GM18508 (cell line): ENCODE data around the gene CCDC14.
"Not testable (repeated sequence)": the region's sequence is repeated elsewhere in the genome, so short reads cannot be mapped to it uniquely, and the experiment has no call there.

Experiments used
- ATAC-seq: cut with Tn5 transposase; IDR thresholded peaks from one replicate; pipeline ENCODE4 v1.9.1; 2021; ENCODE audit warnings: moderate number of reproducible peaks; ENCODE audit not compliant: insufficient read depth, unreplicated experiment

Gene CCDC14, protein sequence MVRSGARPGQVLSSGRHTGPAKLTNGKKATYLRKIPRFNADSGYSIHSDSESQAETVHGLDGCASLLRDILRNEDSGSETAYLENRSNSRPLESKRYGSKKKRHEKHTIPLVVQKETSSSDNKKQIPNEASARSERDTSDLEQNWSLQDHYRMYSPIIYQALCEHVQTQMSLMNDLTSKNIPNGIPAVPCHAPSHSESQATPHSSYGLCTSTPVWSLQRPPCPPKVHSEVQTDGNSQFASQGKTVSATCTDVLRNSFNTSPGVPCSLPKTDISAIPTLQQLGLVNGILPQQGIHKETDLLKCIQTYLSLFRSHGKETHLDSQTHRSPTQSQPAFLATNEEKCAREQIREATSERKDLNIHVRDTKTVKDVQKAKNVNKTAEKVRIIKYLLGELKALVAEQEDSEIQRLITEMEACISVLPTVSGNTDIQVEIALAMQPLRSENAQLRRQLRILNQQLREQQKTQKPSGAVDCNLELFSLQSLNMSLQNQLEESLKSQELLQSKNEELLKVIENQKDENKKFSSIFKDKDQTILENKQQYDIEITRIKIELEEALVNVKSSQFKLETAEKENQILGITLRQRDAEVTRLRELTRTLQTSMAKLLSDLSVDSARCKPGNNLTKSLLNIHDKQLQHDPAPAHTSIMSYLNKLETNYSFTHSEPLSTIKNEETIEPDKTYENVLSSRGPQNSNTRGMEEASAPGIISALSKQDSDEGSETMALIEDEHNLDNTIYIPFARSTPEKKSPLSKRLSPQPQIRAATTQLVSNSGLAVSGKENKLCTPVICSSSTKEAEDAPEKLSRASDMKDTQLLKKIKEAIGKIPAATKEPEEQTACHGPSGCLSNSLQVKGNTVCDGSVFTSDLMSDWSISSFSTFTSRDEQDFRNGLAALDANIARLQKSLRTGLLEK

DNA sequence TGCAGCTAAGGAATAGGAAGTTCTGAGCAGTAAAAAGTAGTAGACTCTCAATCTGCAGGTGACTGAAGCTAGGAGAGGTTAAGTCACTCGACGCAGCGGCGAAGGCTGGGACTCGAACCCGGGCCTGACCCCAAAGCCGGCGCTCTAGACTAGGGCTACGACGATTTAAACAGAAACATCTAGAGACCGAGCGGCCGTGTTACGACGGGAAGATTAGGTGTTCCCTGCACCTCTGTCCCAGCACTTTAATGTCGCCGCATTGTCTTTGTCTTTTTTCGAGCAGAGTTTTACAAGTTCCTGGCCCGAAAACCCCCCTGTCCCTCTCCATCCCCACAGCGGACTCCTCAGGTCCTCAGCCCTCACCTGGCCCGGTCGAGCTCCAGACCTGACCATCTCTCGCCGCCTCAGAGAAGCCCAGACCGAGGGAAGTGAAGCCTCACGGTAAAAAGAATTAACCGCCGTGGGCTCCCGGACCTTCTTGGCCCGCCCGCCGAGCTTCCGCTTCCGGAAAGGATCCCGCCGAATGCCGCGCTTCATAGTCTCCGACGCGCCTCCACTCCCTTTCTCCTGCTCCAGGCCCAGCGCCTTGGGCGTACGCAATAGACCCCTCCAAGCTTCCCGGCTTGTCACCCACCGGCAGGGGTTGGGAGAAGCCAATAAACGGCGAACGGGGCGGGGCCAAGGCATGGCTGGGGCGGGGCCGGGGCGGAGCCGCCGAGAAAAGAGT lies at the start of gene CCDC14:
TSS of gene CCDC14 (minus strand) at position 449 of the 727 bp plus-strand sequence. CDS start at position 393, 56 bp downstream.
- no peak for ATAC-seq

DNA sequence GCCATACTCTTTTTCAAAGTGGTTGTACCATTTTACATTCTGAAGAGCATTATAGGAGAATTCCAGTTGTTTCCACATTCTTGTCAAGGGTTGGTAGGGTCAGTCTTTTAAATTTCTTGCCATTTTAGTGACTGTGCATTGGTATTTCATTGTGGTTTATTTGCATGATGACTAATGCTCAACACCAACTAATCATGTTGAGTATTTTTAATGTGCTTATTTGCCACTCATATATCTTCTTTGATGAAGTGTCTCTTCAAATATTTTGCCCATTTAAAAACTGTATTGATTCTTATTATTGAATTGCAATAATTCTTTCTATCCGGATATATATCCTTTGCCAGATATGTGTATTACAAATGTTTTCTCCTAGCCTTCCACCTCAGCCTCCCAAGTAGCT lies 47.3 kb upstream of the CCDC14 start:
- not testable (repeated sequence) for ATAC-seq

DNA sequence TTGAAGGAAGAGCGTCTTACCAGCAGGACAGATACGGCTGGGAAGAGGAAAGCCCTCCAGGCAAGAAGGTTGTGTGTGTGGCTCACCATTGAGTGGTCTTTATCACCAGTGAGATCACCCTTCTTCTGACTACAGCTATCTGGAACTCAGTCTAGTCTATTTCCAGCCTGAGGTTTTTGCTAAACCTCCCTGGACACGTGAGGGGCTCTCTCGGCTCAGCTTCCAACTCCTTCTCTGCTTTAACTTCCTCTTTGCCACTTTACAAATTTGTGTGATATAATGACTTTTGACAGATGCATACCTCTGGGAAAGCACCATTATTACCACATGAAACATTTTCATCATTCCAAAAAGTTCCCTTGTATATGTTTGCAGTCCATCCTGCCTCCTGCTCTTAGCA lies 46.2 kb upstream of the CCDC14 start:
- ATAC-seq: no peak

DNA sequence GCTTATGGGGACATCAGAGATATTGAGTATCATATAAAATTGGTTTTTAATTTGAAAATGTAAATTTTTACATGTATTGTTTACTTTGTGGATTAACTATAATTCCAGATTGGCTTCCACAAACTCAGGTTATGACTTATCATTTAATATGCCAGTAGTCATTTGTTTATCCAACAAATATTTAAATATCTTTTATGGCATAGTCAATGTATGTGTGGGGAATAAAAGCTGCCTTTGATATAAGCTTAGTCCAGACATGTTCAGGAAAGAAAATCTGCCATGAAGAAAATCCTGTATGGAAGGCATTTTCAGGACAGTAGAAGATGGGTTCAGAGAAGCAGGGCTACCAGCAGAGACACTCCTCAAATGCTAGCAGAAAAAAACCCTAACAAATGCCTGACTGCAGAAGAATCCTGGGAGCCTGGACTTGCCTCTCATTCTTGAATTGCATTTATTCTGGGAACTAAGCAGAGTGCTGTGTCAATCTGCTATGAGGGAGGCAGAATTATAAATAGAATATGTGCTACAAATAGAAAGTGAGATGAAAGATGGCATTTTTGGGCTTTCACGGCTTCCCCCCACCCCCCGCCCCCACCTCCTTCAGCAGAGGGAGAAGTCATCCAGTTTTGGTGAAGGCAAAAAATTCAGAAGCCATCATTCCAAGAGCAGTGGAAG lies 41.5 kb upstream of the CCDC14 start:
- ATAC-seq: not testable (repeated sequence)

DNA sequence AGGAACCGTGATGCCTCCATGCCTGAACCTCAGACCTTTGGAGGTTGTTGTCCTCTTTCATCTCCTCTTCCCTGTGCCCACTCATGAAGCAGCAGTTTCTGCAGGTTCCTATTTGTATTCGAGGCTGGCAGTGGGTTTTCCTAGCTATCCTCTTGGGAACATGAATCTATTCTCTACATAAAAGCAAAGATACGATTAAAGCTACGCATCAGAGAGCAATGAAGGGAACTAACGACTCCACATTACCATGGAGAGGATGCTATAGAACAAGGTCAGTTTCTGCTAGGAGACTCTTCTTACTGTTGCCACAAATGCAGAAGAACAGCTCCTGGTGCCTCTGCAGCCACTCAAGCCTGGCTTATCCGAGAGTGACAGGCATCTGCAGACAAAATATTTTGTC lies 40.3 kb upstream of the CCDC14 start:
- ATAC-seq: not testable (repeated sequence)

DNA sequence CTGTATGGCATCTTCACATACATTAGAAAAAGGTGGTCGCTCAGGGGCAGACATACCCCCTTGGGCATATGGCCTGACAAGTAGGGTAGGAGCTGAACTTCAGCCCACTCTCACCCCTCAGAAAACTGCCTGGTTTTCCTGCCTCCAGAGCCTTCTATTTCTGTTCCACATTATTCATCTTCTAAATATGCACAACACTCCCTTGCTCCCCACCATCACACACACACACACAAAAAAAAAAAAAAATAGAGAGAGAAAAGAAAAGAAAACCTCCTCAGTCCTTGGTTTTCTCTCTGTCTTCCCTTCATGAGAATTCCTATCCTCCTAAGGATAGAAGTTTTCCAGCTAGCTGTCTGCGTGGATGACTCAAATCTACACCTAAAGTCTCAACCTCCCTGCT lies 36.5 kb upstream of the CCDC14 start:
- no peak for ATAC-seq

DNA sequence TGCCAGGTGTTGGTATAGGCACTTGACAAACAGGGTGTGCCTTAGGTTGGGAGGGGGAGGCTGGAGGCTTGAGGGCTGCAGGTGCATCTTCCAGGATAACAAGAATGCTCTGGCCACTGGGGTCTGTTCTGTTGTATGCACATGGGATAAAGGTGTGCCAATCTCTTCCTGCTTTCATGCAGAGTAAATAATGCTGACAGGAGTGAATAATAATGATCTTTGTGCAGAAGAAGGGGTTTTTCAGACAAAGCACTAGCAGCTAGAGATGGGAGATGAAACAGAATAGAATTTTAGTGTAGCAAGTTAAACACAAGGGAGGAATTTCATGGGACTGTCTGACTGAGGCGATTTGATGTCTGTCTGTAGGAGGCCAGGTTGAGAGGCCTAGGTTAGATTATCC lies 32.8 kb upstream of the CCDC14 start:
- ATAC-seq: no peak

DNA sequence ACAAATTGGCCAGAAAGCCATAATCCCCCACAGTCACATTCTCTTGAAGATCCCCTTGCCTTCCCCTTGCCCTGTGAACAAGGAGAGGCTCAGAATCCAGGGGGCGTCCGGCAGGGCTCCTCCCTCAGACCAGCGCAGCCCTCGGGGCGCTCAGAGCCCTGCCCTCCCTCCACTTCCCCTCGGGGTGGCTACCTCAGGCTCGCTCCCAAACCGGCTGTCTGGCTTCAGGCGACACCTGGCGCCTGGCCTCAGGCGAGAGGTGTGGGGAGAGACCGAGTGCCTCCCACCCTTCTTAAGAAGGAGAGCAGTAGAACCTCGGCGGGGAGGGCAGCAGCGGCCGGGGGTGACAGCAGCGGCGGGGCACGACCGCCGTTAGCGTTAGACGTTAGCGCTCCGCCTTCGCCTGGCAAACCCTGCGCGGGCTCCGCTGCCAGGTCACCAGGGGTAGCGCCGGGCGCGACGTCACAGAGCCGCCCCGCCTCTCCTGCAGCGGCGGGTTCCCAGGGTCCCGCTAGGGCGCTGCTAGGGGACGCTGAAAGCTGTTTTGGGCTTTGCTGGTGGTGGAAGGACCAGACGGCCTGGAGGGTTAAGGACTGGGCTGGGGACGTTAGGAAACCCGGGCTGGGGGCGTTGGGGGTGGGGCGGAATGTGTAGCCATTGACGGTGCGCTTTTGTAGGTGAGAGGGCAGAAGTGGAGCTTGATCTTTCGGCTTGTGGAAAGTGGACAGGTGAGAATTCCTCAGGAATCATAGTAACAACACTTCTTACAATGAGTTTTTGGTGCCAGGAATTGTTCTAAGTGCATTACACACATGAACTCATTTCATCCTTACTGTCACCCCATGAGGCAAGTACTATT lies 30.9 kb upstream of the CCDC14 start, which contains the start of gene ROPN1:
TSS of gene ROPN1 (minus strand) at position 395 of the 859 bp plus-strand sequence. CDS start 11,643 bp downstream, outside the sequence.
- not testable (repeated sequence) for ATAC-seq

DNA sequence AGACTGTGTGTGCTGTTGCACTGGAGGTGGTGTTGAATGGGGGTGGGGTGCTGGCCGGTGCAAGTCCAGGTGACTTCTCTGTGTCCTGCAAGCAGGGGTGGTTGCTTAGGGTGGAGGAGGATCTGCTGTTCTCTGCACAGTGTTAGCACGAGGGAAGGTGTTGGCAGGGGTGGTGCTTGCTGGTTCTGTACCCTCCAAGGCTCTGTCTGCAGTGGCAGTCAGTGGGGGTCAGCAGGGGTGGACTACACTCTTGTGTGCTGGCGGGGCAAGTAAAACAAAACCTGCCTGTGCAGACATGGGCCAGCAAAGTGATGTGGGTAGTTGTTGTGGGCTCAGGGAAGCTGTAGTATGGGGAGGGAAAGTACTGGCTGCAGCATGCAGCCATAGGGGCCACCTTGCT lies 25.4 kb upstream of the CCDC14 start:
- no peak for ATAC-seq

DNA sequence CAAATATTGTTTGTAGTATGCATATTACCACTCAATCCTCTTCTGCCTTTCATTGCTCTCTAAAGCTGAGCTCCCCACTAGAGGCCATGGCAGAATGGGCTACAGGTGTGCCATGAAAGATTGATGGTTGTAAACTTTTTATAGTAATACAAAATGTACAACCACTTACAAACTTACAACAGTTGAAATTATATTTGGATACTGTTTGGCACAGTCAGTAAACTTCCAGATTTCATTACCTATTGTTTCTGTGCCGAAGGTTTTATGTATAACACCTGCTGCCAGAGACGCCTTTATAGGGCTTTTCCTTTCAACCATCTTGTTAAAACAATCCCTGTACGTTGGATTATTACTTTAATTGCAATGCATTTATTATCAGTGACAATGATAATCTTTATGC lies 23.9 kb upstream of the CCDC14 start:
- no peak for ATAC-seq

DNA sequence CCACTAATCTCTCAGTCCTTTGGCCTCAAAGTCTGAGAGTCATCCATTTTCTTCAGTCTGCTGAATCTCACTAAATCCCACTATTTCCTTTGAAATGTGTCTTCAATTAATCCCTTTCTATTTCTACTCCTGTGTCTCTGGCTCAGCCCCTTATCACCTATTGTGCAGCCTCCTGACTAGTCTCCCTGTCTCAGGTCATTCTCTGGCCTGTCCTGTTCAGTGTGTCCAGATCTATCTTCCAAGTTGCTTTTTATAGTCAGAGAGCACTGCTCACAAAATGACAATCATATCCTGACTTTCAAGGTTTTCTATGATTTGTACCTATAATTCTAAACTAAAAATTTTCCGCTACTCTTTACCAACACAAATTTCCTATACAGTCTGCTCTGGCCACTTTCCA lies 23.3 kb upstream of the CCDC14 start:
- no peak for ATAC-seq

DNA sequence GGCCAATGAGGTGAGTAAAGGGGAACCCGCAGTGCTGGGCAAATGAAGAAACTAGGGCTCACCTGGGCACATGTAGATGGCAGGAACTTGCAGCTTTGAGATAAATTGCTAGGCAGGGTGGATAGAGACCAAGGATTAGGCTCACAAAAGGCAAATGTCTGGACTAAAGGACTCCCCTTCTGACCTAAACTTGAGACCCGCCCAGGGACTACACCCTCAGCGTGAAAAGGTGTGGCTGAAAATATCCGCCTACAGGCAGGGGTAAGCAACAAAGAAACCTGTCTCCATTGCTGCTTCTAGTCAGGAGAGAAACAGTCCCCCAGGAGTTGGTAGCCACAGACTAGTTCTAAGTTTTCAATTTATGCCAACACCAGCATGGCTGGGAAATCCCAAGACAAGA lies 20.3 kb upstream of the CCDC14 start:
- not testable (repeated sequence) for ATAC-seq

DNA sequence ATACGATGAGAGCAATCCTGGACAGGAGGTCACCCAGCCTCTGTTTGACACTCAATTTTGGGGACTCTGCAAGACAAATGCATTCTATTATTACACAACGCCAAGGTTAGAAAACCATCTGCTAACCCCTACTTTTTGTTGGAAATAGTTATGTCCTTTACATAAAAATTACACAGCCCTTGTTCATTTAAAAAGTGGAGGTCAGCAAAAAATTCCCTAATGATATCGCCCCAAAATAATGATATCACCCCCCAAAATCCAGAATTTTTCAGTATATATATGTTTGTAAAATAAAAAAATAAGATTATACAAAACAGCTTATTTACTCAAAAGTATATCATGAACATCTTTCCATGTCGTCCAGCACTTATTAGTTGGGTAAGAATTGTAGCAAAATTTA lies 19.5 kb upstream of the CCDC14 start:
- no peak for ATAC-seq

DNA sequence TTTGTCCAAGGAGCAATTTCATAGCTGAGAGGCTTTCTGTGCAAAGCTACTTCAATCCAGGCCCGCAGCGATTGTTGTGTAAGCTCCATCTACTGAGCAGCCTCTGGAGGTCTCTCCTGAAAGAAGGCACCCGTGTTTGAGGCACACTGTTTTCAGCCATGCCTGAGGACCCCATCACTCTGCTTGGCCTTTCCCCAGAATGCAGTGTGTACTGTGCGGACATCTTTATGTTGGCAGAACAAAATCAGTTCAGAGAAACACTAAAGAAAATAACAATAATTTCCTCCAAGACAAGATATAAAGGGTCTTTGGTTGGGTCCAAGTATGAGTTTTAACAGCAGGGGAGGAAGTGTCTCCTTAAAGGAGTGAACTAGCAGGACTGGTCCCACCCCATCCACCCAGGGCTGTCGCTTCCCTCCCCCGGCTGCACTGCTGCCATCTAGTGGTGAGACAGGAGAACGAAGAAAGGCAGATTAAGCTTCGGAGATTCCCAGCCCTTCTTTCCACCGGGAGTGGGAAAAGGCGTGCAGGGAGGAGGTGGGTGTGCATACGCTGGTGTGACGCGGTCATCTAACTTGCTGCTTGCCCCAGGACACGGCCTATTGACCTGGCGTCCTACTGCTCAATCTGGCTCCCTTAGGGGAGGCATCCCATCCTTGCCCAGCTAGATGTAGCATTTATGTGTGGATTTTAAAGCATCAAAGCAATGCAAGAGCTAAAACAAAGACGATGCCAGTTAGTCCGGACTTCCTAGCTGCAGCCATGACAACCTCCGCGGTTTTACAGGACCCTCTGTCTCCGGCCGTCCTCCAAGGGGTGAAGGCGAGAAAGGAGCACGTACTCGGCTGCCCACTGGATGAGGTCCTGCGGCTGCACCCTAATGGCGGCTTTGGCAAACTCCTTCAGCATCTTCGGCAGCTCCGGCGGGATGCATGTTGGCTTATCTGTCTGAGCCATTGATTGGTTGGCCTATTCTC lies 18.8 kb upstream of the CCDC14 start:
- not testable (repeated sequence) for ATAC-seq

DNA sequence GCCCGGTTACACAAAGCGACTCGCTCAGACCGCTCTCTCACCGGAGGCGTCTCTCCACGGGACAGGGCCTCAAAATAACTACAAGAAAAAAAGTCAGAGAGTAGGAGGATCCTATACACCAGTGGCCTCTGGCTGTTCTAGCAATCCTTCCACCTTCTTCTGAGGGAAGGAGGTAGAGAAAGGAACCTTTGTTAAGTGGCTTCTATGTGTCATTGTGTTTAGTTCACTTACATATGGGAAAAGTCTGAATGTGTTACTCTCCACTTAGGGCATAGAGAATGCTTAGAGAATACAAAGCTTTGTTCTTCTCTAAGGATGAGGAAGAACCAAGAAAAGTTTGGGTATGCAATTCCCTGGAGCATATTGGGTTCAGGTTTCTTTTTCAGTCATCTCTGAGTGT lies 15.9 kb upstream of the CCDC14 start:
- ATAC-seq: not testable (repeated sequence)

DNA sequence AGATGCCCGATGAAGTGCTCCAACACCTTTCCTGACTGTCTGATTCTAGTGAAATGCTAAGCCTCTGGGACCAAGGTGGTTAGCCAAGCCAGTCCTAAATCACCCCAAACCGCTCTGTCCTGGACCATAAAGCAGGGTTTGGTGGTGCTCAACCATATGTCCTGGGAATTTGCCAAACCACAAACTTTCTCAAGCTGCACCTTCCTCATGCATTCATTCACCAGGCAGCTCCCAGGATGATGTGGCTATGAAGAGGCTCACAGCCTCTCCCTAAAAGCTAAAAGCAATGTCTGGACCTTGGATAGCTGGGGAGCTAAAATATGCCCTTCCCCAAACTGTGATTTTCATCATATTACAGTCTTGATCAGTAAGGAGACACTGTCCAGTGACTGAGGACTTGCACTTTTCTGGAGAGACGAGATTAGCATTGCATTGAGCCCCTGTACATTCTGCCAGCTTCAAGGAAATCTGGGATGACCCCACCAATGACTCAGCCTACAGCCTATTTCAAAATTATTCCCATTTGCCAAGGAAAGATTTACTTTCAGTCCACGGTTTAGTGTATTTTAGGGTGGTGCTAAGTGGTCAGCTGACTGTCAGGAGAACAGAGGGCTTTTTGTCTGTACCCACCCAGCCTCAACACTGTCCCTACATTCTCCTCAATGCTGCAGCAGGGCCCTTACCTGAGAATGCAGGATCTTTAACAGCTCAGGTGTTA lies 15.3 kb upstream of the CCDC14 start:
- not testable (repeated sequence) for ATAC-seq

DNA sequence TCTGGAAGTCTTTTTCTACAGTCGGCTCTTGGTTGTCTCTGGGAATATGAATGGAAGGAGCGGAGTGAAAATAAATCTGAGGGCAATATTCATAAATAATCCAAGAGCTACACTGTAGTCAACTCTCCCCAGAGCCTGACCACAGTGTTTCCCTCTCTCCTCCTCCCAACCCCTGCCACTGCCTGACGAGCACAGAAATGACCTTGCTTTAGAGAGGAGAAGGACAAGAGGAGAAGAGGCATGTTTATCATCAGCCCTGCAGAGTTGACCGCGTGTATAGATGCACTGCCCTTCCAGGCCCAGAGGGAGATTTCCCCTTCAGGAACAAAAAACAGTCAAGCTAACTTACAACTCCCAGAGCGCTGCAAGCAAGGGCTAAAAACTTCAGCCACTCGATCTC lies 14.0 kb upstream of the CCDC14 start:
- not testable (repeated sequence) for ATAC-seq
